Activated CD8-positive, alpha-beta T cell treated with anti-CD3 and anti-CD28 coated beads for 36 hours (primary cell): Measurements from ENCODE around the gene SHANK2. TPM values are rescaled to one million over a fixed set of nuclear protein-coding genes. Genes with fewer than 3 reads are reported as not detected.

ENCODE experiments used
- ATAC-seq: fragments of 200-7000 bp; cut with Tn5 transposase; one replicate; pipeline ENCODE4 v1.10.0; 2021; ENCODE audit warnings: mild to moderate bottlenecking, moderate library complexity
- CTCF ChIA-PET: fragments of 350-600 bp; sonication (Branson Sonifier 250); formaldehyde crosslinking; loops from one replicate; lab custom pipeline; 2021; ENCODE audit warnings: antibody characterized with exemption; lab: Charles Lee
- POLR2A ChIA-PET: fragments of 350-600 bp; sonication (Branson Sonifier 250); formaldehyde crosslinking; loops from one replicate; lab custom pipeline; 2021; ENCODE audit warnings: antibody characterized with exemption; lab: Charles Lee
- DNase-seq: peaks from one replicate; pipeline ENCODE4 v3.0.0-alpha.2; 2020
- H3K27ac Mint-ChIP-seq: one replicate; pipeline ENCODE4 v1.8.0; 2021; ENCODE audit warnings: mild to moderate bottlenecking, mixed read lengths
- H3K27me3 Mint-ChIP-seq: one replicate; pipeline ENCODE4 v1.8.0; 2021; ENCODE audit warnings: mixed read lengths
- H3K36me3 Mint-ChIP-seq: one replicate; pipeline ENCODE4 v1.8.0; 2021; ENCODE audit warnings: low read depth, mixed read lengths
- H3K4me1 Mint-ChIP-seq: one replicate; pipeline ENCODE4 v1.8.0; 2021; ENCODE audit warnings: low read depth, mixed read lengths
- H3K4me3 Mint-ChIP-seq: one replicate; pipeline ENCODE4 v1.8.0; 2021; ENCODE audit warnings: mild to moderate bottlenecking, moderate library complexity, mixed read lengths
- H3K9me3 Mint-ChIP-seq: one replicate; pipeline ENCODE4 v1.8.0; 2021; ENCODE audit warnings: mixed read lengths
- intact Hi-C: fragments of 100-400 bp; cut with micrococcal nuclease; formaldehyde crosslinking; loops from one replicate; pipeline ENCODE4 v1.10.0; 2022
- total RNA-seq, 2 experiments: library from RNA; stranded (reverse); gene quantifications; one replicate each; pipeline ENCODE4 v1.2.3, GENCODE V29; 2021
- TF ChIP-seq, protein P1 (sequence below): fragments of 200-600 bp; IDR thresholded peaks from one replicate; pipeline ENCODE4 v1.8.0; 2022; ENCODE audit warnings: antibody characterized with exemption, mild to moderate bottlenecking

SHANK2 gene
- total RNA-seq, 2 experiments from 2014 or later: not detected

DNA sequence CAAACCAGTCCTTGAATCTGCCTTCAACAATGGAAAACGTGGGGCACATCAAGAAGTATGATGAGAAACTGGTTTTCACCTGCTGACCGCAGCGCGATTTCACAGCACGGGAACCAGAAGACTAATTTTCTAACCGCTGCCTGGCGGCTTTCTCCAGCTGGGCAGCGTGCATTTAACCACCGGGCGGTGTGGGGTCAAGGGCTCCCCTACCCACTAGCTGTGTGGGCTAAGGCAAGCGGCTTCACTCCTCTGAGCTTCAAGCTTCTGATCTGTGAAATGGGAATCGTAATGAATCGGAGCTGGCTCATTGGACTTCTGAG is 4.2 kb downstream of the SHANK2 start:
- no peak overlapping the region for H3K27ac Mint-ChIP-seq
- no peaks in the 10 kb centered on the region for H3K4me1 Mint-ChIP-seq
- ATAC-seq (no peak), DNase-seq (no peak)
- TF ChIP-seq, protein P1, sequence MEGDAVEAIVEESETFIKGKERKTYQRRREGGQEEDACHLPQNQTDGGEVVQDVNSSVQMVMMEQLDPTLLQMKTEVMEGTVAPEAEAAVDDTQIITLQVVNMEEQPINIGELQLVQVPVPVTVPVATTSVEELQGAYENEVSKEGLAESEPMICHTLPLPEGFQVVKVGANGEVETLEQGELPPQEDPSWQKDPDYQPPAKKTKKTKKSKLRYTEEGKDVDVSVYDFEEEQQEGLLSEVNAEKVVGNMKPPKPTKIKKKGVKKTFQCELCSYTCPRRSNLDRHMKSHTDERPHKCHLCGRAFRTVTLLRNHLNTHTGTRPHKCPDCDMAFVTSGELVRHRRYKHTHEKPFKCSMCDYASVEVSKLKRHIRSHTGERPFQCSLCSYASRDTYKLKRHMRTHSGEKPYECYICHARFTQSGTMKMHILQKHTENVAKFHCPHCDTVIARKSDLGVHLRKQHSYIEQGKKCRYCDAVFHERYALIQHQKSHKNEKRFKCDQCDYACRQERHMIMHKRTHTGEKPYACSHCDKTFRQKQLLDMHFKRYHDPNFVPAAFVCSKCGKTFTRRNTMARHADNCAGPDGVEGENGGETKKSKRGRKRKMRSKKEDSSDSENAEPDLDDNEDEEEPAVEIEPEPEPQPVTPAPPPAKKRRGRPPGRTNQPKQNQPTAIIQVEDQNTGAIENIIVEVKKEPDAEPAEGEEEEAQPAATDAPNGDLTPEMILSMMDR: no peak
- H3K27me3 Mint-ChIP-seq: peaks cover 27% of the 10 kb centered on the region
- intact Hi-C loops: no loop called here
- no peaks in the 10 kb centered on the region for H3K36me3 Mint-ChIP-seq
- POLR2A ChIA-PET: no interaction called here
- H3K4me3 Mint-ChIP-seq: no peak overlapping the region
- CTCF ChIA-PET: no interaction called here
- H3K9me3 Mint-ChIP-seq: no peaks in the 10 kb centered on the region

DNA sequence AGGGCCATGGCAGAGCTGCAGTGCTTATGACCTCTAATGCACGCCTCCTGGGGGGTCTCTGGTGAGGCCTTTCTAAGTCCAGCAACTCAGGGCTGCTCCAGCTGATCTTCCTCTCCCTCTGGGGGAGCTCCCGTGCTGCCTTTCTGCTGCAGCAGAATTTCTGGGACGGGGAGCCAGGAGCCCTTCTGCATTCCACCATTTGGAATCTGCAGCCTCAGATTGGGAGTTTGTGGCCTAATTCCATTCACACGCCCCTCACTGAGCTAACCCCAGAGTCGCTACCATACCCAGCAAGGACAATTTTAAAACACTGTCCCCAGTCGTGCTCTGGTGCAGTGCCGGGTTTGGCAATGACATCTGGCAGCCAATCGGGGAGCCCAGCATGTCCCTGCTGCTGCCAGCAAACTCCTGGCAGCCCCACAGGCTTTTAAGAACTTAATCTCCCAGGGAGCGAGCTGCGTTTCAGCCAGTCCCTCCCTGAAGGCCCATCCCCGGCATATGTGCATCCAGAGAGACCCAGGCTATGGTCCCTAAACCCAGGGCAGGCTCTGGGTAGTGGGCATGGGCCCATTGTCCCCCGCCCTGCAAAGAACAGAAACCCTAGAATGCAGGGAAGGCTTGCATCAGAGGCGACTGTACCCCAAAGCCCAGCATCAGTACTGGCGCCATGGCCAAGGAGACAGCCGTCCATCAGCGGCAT is 4.7 kb downstream of the SHANK2 start:
- no peaks in the 10 kb centered on the region for H3K4me1 Mint-ChIP-seq
- DNase-seq (no peak), ATAC-seq (no peak)
- H3K27me3 Mint-ChIP-seq: peaks cover 22% of the 10 kb centered on the region
- TF ChIP-seq, protein P1: no peak
- H3K27ac Mint-ChIP-seq: no peak overlapping the region
- no peaks in the 10 kb centered on the region for H3K9me3 Mint-ChIP-seq
- no peaks in the 10 kb centered on the region for H3K36me3 Mint-ChIP-seq
- POLR2A ChIA-PET: no interaction called here
- intact Hi-C loops: no loop called here
- CTCF ChIA-PET: no interaction called here
- no peak overlapping the region for H3K4me3 Mint-ChIP-seq

DNA sequence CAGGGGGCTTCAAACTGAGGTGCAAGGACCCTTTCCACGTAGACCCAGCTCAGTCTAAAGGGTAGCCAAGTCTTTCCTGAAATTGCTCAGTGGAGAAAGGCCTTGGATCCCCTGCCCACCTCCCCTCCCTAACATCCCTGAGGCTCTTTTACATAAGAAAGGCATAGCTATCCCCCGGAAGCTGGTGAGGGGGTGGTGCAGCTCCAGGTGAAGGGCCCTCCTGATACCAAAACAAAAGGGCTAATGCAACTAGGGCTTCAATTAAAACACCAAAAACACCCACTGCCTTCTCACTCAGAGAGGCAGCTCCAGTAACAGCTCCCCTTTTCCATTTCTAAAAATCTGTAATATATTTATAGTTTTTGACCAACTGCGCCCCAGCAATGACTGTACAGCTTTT is 5.8 kb downstream of the SHANK2 start:
- H3K9me3 Mint-ChIP-seq: no peaks in the 10 kb centered on the region
- CTCF ChIA-PET: no interaction called here
- H3K27me3 Mint-ChIP-seq: peaks cover 25% of the 10 kb centered on the region
- no peak overlapping the region for H3K4me3 Mint-ChIP-seq
- TF ChIP-seq, protein P1: no peak
- H3K4me1 Mint-ChIP-seq: no peaks in the 10 kb centered on the region
- no peak overlapping the region for H3K27ac Mint-ChIP-seq
- intact Hi-C loops: no loop called here
- DNase-seq (no peak), ATAC-seq (no peak)
- no peaks in the 10 kb centered on the region for H3K36me3 Mint-ChIP-seq
- POLR2A ChIA-PET: no interaction called here

DNA sequence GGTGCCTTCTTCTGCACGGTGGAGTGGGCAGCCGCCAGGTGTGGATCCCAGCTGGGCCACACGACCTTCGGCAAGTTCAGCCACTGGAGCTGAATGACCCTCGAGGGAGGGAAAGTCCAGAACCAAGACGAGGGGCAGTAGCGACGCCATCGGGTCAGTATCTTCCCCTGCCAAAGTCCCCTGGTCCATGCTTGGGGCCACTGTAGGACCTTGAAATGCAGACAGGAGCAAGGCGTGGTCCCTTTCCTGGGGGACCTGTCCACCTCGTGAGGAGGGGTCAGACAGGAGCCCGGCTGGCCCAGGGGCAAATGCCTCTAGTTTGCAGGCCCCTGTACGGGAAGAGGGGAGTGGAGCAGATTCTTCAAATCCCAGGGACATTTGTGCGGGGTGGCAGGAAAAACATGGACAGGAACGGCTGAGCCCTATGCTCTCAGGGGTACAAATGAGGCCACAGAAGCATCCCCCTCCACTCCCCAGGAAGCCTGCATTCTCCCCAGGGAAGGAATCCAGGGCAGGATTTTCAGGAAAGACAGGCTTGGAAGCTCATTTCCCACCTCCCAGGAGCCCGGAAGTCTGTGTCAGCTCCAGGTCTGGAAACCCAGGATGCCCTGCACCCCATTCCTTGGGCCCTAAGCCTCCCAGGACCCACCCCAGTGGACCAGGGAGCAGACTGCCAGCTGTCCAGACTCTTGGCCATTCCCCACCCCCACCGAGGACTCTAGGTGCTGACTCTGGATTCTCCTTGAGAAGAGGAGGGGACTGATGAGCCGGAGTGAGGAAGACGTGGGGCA is 6.6 kb downstream of the SHANK2 start:
- Mint-ChIP-seq H3K27ac (no peak overlapping the region), H3K4me1 (peaks cover 3% of the 10 kb centered on the region), H3K36me3 (no peaks in the 10 kb centered on the region), H3K27me3 (peaks cover 28% of the 10 kb centered on the region), H3K9me3 (no peaks in the 10 kb centered on the region), H3K4me3 (no peak overlapping the region)
- DNase-seq: no peak
- TF ChIP-seq, protein P1: no peak
- CTCF ChIA-PET: no interaction called here
- no peak for ATAC-seq
- intact Hi-C loops: no loop called here
- POLR2A ChIA-PET: no interaction called here

DNA sequence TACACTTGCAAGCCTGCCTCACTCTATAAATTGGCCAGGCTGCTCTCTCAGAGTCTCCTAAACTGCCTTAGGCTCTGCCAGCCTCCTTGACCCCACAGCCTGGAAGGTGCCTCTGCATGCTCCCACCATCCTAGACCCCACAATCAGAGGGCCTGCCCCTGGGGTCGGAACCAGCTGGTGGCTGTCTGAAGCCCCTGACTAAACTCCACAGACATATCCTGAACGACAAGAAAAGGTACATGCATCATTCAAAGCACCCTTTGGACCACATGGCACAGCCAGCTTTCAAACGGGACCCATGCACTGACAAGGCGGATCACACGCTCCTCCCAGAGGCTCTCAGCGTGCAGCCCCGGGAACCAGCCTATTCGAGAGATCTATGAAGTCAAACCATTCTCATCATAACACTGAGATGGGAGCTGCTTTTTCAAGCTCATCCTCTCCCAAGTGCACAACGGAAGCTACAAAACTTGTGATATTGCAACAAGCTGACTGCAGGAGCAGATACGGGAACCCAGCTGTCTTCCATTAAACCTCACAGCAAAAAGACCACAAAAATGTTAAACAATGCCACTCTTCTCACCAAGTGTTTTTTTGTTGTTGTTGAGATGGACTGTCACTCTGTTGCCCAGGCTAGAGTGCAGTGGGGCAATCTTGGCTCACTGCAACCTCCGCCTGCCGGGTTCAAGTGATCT is 8.1 kb downstream of the SHANK2 start:
- Mint-ChIP-seq H3K4me3 (no peak overlapping the region), H3K27ac (no peak overlapping the region), H3K9me3 (no peaks in the 10 kb centered on the region), H3K4me1 (peaks cover 3% of the 10 kb centered on the region), H3K36me3 (no peaks in the 10 kb centered on the region), H3K27me3 (peaks cover 18% of the 10 kb centered on the region)
- ChIA-PET POLR2A (no interaction called here), CTCF (no interaction called here)
- no peak for ATAC-seq
- no peak for DNase-seq
- TF ChIP-seq, protein P1: no peak
- intact Hi-C loops: no loop called here
